ENCODE results near the gene DHRS7.

Gene DHRS7

GRCh38 chr14:60133487-60133886, 31.7 kb downstream of the DHRS7 start:
- DNase-seq (ENCODE audit: low read depth) = no peak
- no peak for TF ChIP-seq CTCF (conservative IDR thresholded peaks at IDR 0.05; ENCODE audit: low read length)
- H3K4me3 ChIP-seq (ENCODE audit: low read length) = no peak overlapping the region

- no peak for TF ChIP-seq CTCF (conservative IDR thresholded peaks at IDR 0.05; ENCODE audit: low read length)
- DNase-seq (ENCODE audit: low read depth) = peak; percentile 3
- H3K4me3 ChIP-seq (ENCODE audit: low read length) = no peak overlapping the region
These were observed 39.3 kb downstream of the DHRS7 start for GRCh38 chr14:60125918-60126317.

DNA sequence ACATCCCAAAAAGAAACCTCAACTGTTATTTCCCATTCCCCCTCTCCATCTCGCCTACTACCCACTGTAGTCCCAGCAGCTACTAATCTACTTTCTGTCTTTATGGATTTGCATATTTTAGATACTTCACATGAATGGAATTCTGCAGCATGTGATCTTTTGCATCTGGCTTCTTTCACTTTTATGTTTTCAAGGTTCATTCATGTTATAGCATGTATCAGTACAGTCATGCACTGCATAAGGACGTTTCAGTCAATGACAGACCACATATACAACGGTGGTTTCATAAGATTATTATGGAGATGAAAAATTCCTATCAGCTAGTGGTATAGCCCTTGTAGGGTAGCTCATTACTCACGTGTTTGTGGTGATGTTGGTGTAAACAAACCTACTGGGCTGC, 49.0 kb downstream of the DHRS7 start:
- TF ChIP-seq CTCF (conservative IDR thresholded peaks at IDR 0.05; ENCODE audit: low read length) = no peak
- peak; percentile 31 for DNase-seq (ENCODE audit: low read depth)
- H3K4me3 ChIP-seq (ENCODE audit: low read length) = no peak overlapping the region

GRCh38 chr14:60114881-60115280, 50.3 kb downstream of the DHRS7 start:
- DNase-seq (ENCODE audit: low read depth) = no peak
- no peak for TF ChIP-seq CTCF (conservative IDR thresholded peaks at IDR 0.05; ENCODE audit: low read length)
- no peak overlapping the region for H3K4me3 ChIP-seq (ENCODE audit: low read length)

GRCh38 chr14:60111732-60112131, 53.5 kb downstream of the DHRS7 start:
- no peak for TF ChIP-seq CTCF (conservative IDR thresholded peaks at IDR 0.05; ENCODE audit: low read length)
- no peak for DNase-seq (ENCODE audit: low read depth)
- no peak overlapping the region for H3K4me3 ChIP-seq (ENCODE audit: low read length)

GRCh38 chr14:60107477-60107876, 57.7 kb downstream of the DHRS7 start:
- TF ChIP-seq CTCF (conservative IDR thresholded peaks at IDR 0.05; ENCODE audit: low read length) = no peak
- H3K4me3 ChIP-seq (ENCODE audit: low read length) = no peak overlapping the region
- no peak for DNase-seq (ENCODE audit: low read depth)

GRCh38 chr14:60106339-60106738, 58.9 kb downstream of the DHRS7 start:
- no peak overlapping the region for H3K4me3 ChIP-seq (ENCODE audit: low read length)
- DNase-seq (ENCODE audit: low read depth) = peak; percentile 77
- TF ChIP-seq CTCF (conservative IDR thresholded peaks at IDR 0.05; ENCODE audit: low read length) = no peak
